ENCODE data around the gene EXT2. TPM values are rescaled to one million over a fixed set of nuclear protein-coding genes. Genes with fewer than 3 reads are reported as not detected.

EXT2 gene
- polyA plus RNA-seq, 3 donors from 2014 or later, result 58.8 to 95.5 (median 59.5) TPM

- H3K27me3 Mint-ChIP-seq (ENCODE audit: low read depth in 3 of 3), result no peaks in the 10 kb centered on the region
- H3K9me3 Mint-ChIP-seq, result no peaks in the 10 kb centered on the region
- DNase-seq, result no peak
- H3K4me1 Mint-ChIP-seq, result peaks cover 0 to 8% of the 10 kb centered on the region in 2 donors
- no peak overlapping the region for H3K4me3 Mint-ChIP-seq
- H3K27ac Mint-ChIP-seq, result no peak overlapping the region
- H3K36me3 Mint-ChIP-seq, result peaks cover 40 to 47% (median 46%) of the 10 kb centered on the region in 3 donors
These were observed 147.6 kb downstream of the EXT2 start for GRCh38 chr11:44243086-44243485.

- Mint-ChIP-seq H3K36me3 (peaks cover 39 to 45% (median 45%) of the 10 kb centered on the region in 3 donors), H3K9me3 (no peaks in the 10 kb centered on the region), H3K4me1 (peaks cover 0 to 8% of the 10 kb centered on the region in 2 donors), H3K4me3 (no peak overlapping the region), H3K27me3 (ENCODE audit: low read depth in 3 of 3) (no peaks in the 10 kb centered on the region), H3K27ac (peak overlapping the region in 1 of 6 donors; percentile 43)
- no peak for DNase-seq
These were observed 148.3 kb downstream of the EXT2 start for GRCh38 chr11:44243595-44244343.

- peaks cover 41 to 50% (median 46%) of the 10 kb centered on the region in 3 donors for H3K36me3 Mint-ChIP-seq
- no peaks in the 10 kb centered on the region for H3K9me3 Mint-ChIP-seq
- no peak for DNase-seq
- H3K4me3 Mint-ChIP-seq, result no peak overlapping the region
- H3K27ac Mint-ChIP-seq, result no peak overlapping the region
- no peaks in the 10 kb centered on the region for H3K27me3 Mint-ChIP-seq (ENCODE audit: low read depth in 3 of 3)
- peaks cover 0 to 8% of the 10 kb centered on the region in 2 donors for H3K4me1 Mint-ChIP-seq
These were observed 149.3 kb downstream of the EXT2 start for GRCh38 chr11:44244639-44245310.

GRCh38 chr11:44246726-44247125 lies 151.2 kb downstream of the EXT2 start:
- Mint-ChIP-seq H3K4me1 (peaks cover 0 to 8% of the 10 kb centered on the region in 2 donors), H3K4me3 (no peak overlapping the region), H3K9me3 (peaks cover 0 to 7% (median under 1%) of the 10 kb centered on the region in 6 donors), H3K27ac (no peak overlapping the region), H3K27me3 (ENCODE audit: low read depth in 3 of 3) (no peaks in the 10 kb centered on the region), H3K36me3 (peaks cover 56 to 69% (median 58%) of the 10 kb centered on the region in 3 donors)
- no peak for DNase-seq

GRCh38 chr11:44247508-44247907 lies 152.0 kb downstream of the EXT2 start:
- H3K36me3 Mint-ChIP-seq, result peaks cover 64 to 76% (median 66%) of the 10 kb centered on the region in 3 donors
- no peak overlapping the region for H3K27ac Mint-ChIP-seq
- no peak for DNase-seq
- peaks cover 0 to 8% of the 10 kb centered on the region in 2 donors for H3K4me1 Mint-ChIP-seq
- peaks cover 6 to 14% (median 8%) of the 10 kb centered on the region in 6 donors for H3K9me3 Mint-ChIP-seq
- H3K4me3 Mint-ChIP-seq, result no peak overlapping the region
- H3K27me3 Mint-ChIP-seq (ENCODE audit: low read depth in 3 of 3), result no peaks in the 10 kb centered on the region

- Mint-ChIP-seq H3K4me3 (no peak overlapping the region), H3K27ac (no peak overlapping the region), H3K9me3 (peaks cover 10 to 20% (median 12%) of the 10 kb centered on the region in 6 donors), H3K36me3 (peaks cover 66 to 77% (median 67%) of the 10 kb centered on the region in 3 donors), H3K4me1 (peaks cover 0 to 8% of the 10 kb centered on the region in 2 donors), H3K27me3 (ENCODE audit: low read depth in 3 of 3) (peaks cover 0 to 3% (median 0%) of the 10 kb centered on the region in 3 donors)
- DNase-seq, result no peak
These were observed 152.6 kb downstream of the EXT2 start for GRCh38 chr11:44248109-44248508.

- Mint-ChIP-seq H3K9me3 (peaks cover 10 to 26% (median 15%) of the 10 kb centered on the region in 6 donors), H3K36me3 (peaks cover 49 to 65% (median 61%) of the 10 kb centered on the region in 3 donors), H3K27ac (no peak overlapping the region), H3K4me1 (peaks cover 0 to 8% of the 10 kb centered on the region in 2 donors), H3K4me3 (no peak overlapping the region), H3K27me3 (ENCODE audit: low read depth in 3 of 3) (peaks cover 0 to 3% (median 0%) of the 10 kb centered on the region in 3 donors)
- DNase-seq, result no peak
These were observed 154.9 kb downstream of the EXT2 start for GRCh38 chr11:44250421-44250820.

GRCh38 chr11:44252999-44253602 lies 157.6 kb downstream of the EXT2 start:
- H3K9me3 Mint-ChIP-seq, result peaks cover 10 to 26% (median 15%) of the 10 kb centered on the region in 6 donors
- no peak for DNase-seq
- H3K4me1 Mint-ChIP-seq, result peaks cover 20 to 27% of the 10 kb centered on the region in 2 donors
- H3K27ac Mint-ChIP-seq, result no peak overlapping the region
- peaks cover 0 to 3% (median 3%) of the 10 kb centered on the region in 3 donors for H3K27me3 Mint-ChIP-seq (ENCODE audit: low read depth in 3 of 3)
- H3K4me3 Mint-ChIP-seq, result no peak overlapping the region
- peaks cover 37 to 53% (median 51%) of the 10 kb centered on the region in 3 donors for H3K36me3 Mint-ChIP-seq

- Mint-ChIP-seq H3K4me1 (peaks cover 38 to 46% of the 10 kb centered on the region in 2 donors), H3K27ac (no peak overlapping the region)
These were observed 160.1 kb downstream of the EXT2 start for GRCh38 chr11:44255406-44256071.

GRCh38 chr11:44256673-44257291 lies 161.3 kb downstream of the EXT2 start:
- Mint-ChIP-seq H3K27me3 (ENCODE audit: low read depth in 3 of 3) (peaks cover 0 to 6% (median 3%) of the 10 kb centered on the region in 3 donors), H3K27ac (peak overlapping the region in 2 of 6 donors; percentile 9 to 59), H3K4me1 (peaks cover 38 to 46% of the 10 kb centered on the region in 2 donors), H3K4me3 (peak overlapping the region in 2 of 5 donors; percentile 41 to 58), H3K9me3 (peaks cover 9 to 21% (median 13%) of the 10 kb centered on the region in 6 donors), H3K36me3 (peaks cover 14 to 20% (median 20%) of the 10 kb centered on the region in 3 donors)
- no peak for DNase-seq

More at GRCh38 chr11:44255406-44256071, 160.1 kb downstream of the EXT2 start:
- DNase-seq, result no peak
- H3K9me3 Mint-ChIP-seq, result peaks cover 10 to 26% (median 15%) of the 10 kb centered on the region in 6 donors
- no peak overlapping the region for H3K4me3 Mint-ChIP-seq
- peaks cover 0 to 6% (median 3%) of the 10 kb centered on the region in 3 donors for H3K27me3 Mint-ChIP-seq (ENCODE audit: low read depth in 3 of 3)
- H3K36me3 Mint-ChIP-seq, result peaks cover 27 to 33% (median 32%) of the 10 kb centered on the region in 3 donors

GRCh38 chr11:44257338-44258189 lies 162.1 kb downstream of the EXT2 start:
- peak overlapping the region in 4 of 5 donors; percentile 18 to 58 (median 30) for H3K4me3 Mint-ChIP-seq

GRCh38 chr11:44258190-44258489 lies 162.7 kb downstream of the EXT2 start:
- H3K27me3 Mint-ChIP-seq (ENCODE audit: low read depth in 3 of 3), result peaks cover 0 to 6% (median 4%) of the 10 kb centered on the region in 3 donors
- H3K36me3 Mint-ChIP-seq, result peaks cover under 1 to 7% (median 6%) of the 10 kb centered on the region in 3 donors
- peaks cover 38 to 46% of the 10 kb centered on the region in 2 donors for H3K4me1 Mint-ChIP-seq
- peaks cover 0 to 7% (median under 1%) of the 10 kb centered on the region in 6 donors for H3K9me3 Mint-ChIP-seq
- H3K27ac Mint-ChIP-seq, result no peak overlapping the region
- no peak overlapping the region for H3K4me3 Mint-ChIP-seq
- no peak for DNase-seq

More at GRCh38 chr11:44257338-44258189, 162.1 kb downstream of the EXT2 start:
- H3K36me3 Mint-ChIP-seq, result peaks cover 7 to 12% (median 12%) of the 10 kb centered on the region in 3 donors
- no peak for DNase-seq
- H3K9me3 Mint-ChIP-seq, result peaks cover 2 to 13% (median 6%) of the 10 kb centered on the region in 6 donors
- peak overlapping the region in 2 of 6 donors; percentile 9 to 59 for H3K27ac Mint-ChIP-seq
- peaks cover 38 to 46% of the 10 kb centered on the region in 2 donors for H3K4me1 Mint-ChIP-seq
- H3K27me3 Mint-ChIP-seq (ENCODE audit: low read depth in 3 of 3), result peaks cover 2 to 6% (median 3%) of the 10 kb centered on the region in 3 donors

Data from immature natural killer cell (primary cell).